Activated CD8-positive, alpha-beta memory T cell treated with anti-CD3 and anti-CD28 coated beads, Interleukin-2, amount 50 U/mL, for 24 hours (primary cell): ENCODE results near the gene TFCP2L1.

Experiments
- DNase-seq: peaks from one replicate; pipeline ENCODE4 v3.0.0-alpha.2; 2020; ENCODE audit errors: extremely low read depth

Gene TFCP2L1

DNA sequence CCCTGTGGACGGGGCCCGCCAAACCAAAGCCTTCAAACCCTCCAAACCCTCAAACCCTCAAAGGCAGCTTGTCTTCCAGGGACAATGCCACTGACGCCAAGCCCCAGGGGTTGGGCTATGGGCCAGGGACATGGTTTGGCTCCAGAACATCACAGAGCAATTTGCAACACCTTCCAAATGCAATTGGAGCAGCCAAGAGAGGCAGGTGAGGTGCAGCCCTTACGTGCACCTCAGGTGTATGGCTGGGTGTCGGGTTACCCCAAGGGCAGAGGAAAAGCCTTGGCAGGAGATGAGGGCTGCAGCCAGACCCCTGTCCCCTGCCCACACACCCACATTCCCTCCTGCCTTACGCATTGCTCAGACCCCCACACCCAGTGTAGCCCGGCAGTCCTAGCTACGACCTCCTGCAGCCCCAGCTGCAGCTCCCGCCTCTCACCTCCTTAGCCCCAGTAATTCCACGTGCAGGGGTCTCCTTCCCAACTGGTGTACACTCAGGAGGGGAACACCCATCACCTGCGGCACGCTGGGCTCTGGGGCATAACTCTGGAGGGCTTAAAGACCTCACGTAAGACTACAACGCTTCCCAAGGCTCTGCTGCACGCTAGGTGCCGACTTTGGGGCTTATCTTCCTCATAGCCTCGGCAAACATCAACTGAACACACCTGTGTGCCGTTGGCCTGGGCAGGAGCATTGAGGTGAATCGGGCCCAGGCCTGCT lies 88.7 kb downstream of the TFCP2L1 start:
- DNase-seq = no peak

DNA sequence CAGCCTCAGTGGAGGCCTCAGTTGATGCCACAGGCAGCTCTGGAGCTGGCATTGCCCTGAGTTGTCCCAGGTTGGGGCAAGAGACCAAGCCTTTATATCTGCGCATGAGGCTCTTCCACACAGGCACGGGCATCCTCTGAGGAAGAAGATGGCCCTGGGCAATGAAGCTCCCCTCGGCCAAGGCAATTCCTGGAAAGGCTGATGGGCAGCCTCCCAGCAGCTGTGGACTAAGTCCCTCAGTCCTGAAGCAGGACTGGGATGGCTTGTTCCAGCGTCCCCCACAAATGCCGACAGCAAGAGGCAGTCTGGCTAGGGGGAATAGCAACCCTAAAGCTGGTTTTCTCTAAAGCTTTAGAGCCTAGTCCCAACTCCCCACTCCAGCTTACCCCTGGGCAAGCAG lies 90.0 kb downstream of the TFCP2L1 start:
- no peak for DNase-seq

DNA sequence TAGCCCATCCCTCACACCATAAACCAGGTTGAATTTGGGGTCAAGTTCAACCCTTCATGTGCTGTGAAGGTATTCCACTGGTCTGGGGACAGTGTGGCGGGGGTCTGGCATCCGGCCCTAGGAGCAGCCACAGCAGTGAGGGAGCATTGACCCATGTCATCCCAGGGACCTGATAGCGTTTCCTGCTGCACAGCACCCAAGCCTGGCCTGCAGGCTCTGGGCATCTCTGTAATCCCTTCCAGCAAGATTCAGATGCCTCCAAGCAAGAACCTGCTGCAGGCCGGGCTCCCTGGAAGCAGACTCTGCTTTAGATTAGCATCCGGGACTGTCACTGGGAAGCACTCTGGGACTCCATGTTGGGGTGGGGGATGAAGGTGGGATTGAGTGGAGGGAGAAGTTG lies 90.4 kb downstream of the TFCP2L1 start:
- DNase-seq = no peak

GRCh38 chr2:121193185-121193584 lies 91.8 kb downstream of the TFCP2L1 start:
- no peak for DNase-seq

- DNase-seq = no peak
Observed at GRCh38 chr2:121192576-121192975, 92.4 kb downstream of the TFCP2L1 start.

DNA sequence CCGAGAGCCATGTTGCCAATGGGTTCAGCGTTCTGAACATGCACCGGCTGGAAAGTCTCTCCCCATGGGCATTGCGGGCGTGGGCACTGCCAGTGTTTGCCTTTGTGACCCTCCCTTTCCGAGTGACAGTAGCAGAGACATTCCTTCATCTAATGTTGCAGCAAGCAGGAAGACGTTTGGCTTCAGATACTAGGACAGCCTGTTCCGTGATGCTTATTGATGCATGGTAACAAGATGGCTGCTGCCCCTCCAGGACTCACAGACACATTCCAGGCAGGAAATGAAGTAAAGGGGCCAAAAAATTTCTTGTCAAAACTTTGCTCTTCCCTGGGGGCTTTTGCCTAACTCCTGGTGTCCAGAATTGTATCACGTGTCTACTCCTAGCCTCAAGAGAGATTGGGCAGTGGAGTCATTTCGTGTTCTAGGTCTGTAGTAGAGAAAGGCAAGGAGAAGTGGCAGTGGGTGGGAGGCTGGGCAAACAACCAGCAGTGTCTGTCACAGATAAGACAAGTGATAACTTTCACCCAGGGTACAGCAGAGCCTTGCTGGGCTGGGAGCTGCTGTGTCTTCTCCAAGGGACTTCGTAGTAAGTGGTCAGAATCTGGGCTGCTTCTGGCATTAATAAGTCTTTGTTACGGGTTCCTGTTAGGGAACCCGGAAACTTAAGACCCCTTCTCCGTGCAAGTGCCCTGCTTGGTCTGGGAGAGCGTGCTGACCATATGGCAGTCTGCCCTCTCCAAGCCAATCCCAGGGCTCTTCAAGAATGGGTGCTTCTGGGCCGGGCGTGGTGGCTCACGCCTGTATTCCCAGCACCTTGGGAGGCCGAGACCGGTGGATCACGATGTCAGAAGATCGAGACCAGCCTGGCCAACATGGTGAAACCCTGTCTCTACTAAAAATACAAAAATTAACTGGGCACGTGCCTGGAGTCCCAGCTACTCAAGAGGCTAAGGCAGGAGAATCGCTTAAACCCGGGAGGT lies 93.5 kb downstream of the TFCP2L1 start:
- no peak for DNase-seq

DNA sequence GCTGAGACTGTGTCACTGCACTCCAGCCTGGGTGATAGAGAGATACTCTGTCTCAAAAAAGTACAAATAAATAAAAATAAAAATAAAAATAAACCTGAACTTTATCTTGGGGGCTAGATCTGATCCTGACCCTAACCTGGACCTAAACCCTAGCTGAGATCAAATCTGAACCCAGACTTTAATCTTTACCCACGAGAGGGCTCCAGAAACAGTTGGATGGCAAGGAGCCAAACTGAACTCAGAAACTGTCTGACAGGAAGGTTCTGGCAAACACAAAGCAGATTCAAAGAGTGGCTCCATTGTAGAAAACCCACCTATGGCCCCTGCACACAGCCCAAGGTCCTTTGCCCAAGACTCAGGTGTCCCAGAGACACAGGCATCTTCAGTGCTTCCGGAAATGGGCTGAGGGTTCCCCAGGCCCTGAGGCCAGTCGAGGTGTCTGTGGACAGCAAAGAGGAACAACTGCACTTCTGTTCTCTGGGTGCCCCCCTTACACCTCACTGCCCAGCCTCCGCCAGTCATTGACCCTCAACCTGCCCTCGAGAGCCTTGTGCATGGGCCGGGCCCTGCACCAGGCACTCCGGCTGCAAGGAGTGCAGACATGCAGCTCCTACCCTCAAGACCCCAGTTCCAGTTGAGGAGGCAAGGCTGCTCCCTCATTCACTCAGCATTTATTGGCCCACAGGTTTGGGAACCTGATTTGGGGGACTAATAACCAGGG lies 95.2 kb downstream of the TFCP2L1 start:
- DNase-seq = no peak

DNA sequence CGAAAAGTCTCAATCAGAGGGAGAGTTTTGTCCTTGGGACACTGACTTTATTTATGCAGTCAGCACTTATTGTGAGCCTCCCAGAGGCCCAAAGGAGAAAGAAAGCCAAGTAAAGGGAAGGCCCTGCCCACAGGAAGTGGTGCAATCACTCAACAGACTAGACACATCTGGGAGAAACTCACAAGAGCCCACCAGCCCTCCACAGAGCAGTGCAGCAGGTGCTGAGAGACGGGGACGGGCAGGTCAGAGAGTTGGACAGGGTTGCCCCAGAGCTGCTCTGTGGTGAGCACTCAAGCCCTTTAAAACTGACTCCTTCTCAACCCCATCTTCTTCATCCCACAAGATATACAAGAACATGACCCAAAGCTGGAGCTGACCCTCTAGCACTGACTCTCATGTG lies 96.0 kb downstream of the TFCP2L1 start:
- no peak for DNase-seq

GRCh38 chr2:121187982-121188411 lies 97.0 kb downstream of the TFCP2L1 start:
- no peak for DNase-seq

DNA sequence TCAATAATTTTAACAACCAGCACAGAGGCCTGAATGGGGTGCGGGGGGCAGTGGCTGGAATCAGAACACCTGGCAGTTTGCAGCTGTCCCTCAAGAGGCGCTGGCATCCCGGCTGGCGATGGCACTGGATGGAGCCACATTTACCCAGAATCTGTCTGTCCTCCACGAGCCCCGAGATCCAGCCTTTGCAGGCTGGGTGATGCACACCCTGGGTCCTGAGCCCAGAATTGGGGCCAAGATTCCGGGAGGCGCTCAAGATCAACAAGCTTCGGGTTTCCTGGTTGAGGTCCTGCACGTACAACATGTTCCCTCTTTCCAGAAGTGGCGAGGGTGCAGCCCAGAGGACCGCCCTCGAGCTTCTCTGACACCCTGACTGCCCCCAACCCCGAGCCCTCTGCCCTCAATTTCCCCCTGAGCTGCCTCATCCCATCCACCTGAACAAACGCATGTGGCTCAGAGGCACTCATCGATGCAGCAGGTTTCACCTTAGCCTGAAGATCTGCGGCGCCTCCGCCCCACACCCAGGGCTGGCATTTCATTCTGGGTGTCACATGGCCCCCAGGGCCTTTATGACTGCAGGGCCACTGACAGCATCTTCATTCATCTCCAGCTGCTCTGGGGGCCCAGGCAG lies 97.5 kb downstream of the TFCP2L1 start:
- no peak for DNase-seq

DNA sequence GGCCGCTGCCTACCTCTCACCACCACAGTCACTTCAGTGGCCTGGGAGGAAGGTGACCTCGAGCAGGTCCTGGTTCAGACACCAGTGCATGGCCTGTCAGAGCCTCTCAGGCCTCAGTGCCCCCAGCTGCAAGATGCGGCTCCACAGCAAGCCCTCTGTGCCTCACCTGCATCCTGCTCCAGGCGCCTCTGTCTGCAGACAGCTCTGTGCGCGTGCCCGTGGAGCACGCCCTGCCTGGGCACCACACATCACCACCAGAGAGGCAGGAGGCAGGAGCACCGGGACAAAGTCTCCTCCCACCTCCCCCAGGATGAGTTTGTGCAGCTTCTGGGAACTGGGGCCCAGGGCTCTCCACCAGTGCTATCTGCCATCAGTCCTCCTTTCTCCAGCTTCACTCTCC lies 98.7 kb downstream of the TFCP2L1 start:
- no peak for DNase-seq

GRCh38 chr2:121185571-121186074 lies 99.4 kb downstream of the TFCP2L1 start:
- no peak for DNase-seq

DNA sequence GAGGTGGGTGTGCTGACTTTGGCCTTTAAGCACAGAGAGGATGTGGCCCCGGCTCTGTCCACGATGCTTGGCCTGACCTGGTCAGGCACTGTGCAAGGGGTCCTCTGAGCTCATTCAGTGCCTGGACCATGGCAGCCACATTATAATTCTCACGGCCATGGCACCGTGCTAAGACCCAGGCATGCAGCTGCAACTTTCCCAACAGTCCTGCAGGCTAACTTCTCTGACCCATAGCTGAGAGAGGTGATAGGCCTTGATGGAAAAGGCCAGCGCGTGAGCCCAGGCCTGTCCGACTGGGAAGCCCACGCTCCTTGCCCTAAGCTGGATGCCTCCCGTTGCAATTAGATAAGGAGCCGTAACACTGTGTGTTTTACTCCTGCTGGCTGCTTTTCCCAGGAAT lies 99.9 kb downstream of the TFCP2L1 start:
- no peak for DNase-seq

- DNase-seq = no peak
Observed at GRCh38 chr2:121184248-121184862, 100.6 kb downstream of the TFCP2L1 start.

- no peak for DNase-seq
Observed at GRCh38 chr2:121182520-121182919, 102.5 kb downstream of the TFCP2L1 start.

GRCh38 chr2:121179467-121179866 lies 105.5 kb downstream of the TFCP2L1 start:
- DNase-seq = no peak

- DNase-seq = no peak
Observed at GRCh38 chr2:121178730-121179129, 106.3 kb downstream of the TFCP2L1 start.

GRCh38 chr2:121177896-121178295 lies 107.1 kb downstream of the TFCP2L1 start:
- DNase-seq = no peak

- no peak for DNase-seq
Observed at GRCh38 chr2:121175326-121175725, 109.7 kb downstream of the TFCP2L1 start.

- DNase-seq = no peak
Observed at GRCh38 chr2:121173806-121174205, 111.2 kb downstream of the TFCP2L1 start.

DNA sequence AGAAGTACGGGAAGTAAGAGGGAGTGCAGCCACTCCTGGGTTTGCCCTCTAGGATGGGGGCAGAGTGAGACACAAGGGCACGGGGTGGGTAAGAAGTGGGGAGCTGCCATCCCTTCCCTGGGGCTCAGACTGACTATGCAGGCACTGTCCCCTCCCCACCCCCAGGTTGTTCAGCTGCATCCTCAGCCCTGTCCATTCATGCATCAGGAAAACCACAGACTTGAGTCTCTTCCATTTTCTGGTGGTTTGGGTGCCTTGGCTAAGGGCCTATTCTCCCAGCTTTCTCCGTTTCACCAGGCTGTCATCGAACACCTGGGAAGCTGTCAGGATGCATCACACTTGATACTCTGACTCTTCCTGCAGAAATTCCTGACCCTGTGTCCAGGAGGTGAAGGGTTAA lies 111.9 kb downstream of the TFCP2L1 start:
- no peak for DNase-seq
